Fibroblast of pulmonary artery (primary cell): ENCODE data around the gene OMA1.
"Not testable (repeated sequence)": the region's sequence is repeated elsewhere in the genome, so short reads cannot be mapped to it uniquely, and the experiment has no call there.

Experiments used
- DNase-seq: peaks from one replicate; pipeline ENCODE4 v3.0.0-alpha.2; 2010; ENCODE audit warnings: low read depth
- H3K4me3 ChIP-seq: replicated peaks from 2 replicates; pipeline ENCODE4 v1.5.1; 2011; ENCODE audit warnings: low read depth, mild to moderate bottlenecking, control low read depth, low read length, moderate library complexity
- TF ChIP-seq, protein P1 (sequence below): IDR thresholded peaks from 2 replicates; pipeline ENCODE4 v1.5.1; 2011; ENCODE audit warnings: mild to moderate bottlenecking, control low read depth, low read length, inconsistent platforms; ENCODE audit errors: missing control alignments

OMA1 gene

DNA sequence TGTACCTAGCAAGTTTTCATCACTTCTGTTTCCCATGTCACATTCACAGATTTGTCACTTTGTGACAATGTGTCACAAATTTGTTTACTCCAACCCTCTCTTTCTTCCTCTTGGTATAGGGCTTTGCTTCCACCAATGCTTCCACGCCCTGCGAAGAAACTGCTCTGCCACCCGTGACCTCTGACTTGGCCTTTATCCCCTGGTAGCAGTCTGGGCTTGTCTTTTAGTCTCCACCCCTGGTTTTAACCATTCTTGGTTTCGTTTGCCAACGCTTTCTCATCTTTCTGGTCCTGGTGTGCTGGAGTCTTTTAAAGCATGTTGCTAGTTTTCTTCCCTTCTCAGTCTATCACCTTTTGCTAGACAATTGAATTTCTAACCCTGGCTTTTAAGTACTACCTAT, 22.4 kb upstream of the OMA1 start:
- TF ChIP-seq, protein P1, sequence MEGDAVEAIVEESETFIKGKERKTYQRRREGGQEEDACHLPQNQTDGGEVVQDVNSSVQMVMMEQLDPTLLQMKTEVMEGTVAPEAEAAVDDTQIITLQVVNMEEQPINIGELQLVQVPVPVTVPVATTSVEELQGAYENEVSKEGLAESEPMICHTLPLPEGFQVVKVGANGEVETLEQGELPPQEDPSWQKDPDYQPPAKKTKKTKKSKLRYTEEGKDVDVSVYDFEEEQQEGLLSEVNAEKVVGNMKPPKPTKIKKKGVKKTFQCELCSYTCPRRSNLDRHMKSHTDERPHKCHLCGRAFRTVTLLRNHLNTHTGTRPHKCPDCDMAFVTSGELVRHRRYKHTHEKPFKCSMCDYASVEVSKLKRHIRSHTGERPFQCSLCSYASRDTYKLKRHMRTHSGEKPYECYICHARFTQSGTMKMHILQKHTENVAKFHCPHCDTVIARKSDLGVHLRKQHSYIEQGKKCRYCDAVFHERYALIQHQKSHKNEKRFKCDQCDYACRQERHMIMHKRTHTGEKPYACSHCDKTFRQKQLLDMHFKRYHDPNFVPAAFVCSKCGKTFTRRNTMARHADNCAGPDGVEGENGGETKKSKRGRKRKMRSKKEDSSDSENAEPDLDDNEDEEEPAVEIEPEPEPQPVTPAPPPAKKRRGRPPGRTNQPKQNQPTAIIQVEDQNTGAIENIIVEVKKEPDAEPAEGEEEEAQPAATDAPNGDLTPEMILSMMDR: no peak
- DNase-seq: no peak
- no peak overlapping the region for H3K4me3 ChIP-seq

DNA sequence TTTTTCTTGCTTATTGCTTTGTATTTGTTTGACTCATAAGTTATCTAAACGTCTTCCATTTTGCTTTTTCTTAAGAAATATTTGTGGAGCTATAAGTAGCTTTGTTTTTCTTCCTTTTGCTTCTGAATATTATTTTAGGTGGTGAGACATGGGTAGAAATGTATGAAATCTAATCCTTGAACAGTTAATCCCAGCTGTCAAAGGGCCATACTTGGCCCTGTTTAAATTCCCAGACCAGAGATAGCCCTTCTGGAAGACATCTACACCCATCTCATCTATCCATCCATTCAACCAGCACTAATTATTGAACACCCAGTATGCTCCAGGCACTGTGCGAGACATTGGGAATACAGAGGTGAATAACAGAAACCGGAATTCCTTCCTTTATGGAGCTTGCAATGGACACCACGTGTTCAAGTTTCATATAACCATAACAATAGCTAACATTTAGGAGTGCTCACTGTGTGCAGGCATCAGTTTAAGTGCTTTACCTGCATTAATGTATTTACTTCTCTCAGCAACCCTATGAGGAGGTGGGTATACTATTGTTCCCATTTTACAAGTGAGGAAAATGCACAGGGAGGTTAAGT, 21.8 kb upstream of the OMA1 start:
- TF ChIP-seq, protein P1: no peak
- H3K4me3 ChIP-seq: no peak overlapping the region
- no peak for DNase-seq

DNA sequence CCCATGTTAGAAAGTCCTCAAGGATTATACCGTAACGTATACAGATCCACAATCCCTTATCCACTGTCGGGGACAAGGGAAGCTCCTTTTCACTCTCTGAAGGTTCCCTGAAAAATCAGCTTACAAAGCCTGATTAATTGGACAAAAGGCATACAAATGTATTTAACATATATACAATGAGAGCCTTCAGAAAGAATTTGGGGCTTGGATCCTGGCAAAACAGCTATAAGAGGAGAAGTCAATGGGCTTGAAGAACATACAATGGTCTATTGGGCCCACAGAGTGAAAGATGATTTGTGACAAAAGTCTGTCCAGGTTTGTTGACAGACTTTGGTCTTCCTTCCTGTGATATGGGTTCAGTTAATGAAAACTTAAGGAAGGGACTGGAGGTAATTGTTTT, 19.8 kb upstream of the OMA1 start:
- no peak for DNase-seq
- TF ChIP-seq, protein P1: no peak
- no peak overlapping the region for H3K4me3 ChIP-seq

- not testable (repeated sequence) for H3K4me3 ChIP-seq, DNase-seq
These were observed 17.2 kb upstream of the OMA1 start for GRCh38 chr1:58563715-58564114.

DNA sequence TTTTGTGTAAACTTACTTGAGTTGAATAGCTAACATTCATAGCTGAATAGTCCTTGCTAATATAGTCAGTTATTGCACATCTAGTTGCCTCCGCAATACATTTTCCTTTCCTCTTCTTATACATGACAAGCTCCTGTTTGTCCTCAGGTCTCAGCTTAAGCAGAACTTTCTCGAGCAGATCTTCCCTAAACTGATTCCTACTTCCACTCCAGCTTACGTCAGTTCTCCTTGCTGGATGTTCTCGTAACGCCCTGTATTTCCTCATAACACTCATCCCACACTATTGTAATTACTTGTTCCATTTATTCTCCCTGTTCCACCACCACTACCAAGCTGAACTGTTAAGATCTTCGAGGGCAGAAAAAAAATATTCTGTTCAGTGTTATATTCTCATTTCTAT, 15.1 kb upstream of the OMA1 start:
- DNase-seq: no peak
- TF ChIP-seq, protein P1: no peak
- no peak overlapping the region for H3K4me3 ChIP-seq

GRCh38 chr1:58555393-58555792, 8.9 kb upstream of the OMA1 start:
- DNase-seq: no peak
- H3K4me3 ChIP-seq: no peak overlapping the region
- TF ChIP-seq, protein P1: no peak

DNA sequence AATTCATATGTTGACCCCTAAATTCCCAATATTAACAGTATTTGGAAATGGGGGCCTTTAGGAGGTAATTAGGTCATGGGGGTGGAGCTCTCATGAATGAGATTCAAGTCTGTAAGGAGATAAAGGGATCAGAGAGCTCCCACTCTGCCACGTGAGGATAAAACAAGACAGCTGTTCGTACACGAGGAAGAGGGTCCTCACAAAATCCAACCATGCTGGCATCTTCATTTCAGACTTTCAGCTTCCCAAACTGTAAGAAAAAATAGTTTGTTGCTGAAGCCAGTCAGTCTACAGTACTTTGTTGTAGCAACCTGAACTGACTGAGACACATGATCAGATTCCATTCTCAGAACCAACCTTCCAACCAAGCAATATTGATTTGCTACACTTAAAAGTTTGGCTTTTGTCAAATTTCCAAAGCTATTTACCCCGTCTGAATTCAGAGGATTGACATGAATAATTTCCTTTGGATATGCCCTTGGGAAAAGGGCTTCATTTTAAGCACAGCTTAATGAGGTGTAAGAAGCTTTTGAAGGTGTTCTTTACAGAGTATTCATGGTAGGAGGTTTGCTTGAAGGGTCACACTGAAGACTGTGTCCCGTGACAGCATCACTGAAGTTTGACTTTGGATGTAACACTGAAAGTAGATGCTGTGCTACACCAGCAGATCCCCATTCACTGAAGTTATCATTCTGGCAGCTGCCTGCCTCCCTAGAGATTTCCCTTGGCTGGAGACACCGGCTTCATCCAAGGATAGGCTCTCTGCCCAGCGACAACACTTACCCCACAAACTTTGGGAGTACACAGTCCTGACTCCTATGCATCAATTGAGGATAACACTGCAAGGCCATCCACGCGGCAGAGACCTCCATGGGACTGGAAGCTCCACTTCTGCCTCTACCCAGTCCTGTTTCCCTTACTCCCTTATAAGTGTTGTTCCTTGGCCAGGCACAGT, 4.9 kb upstream of the OMA1 start:
- H3K4me3 ChIP-seq: no peak overlapping the region
- TF ChIP-seq, protein P1: no peak
- no peak for DNase-seq

DNA sequence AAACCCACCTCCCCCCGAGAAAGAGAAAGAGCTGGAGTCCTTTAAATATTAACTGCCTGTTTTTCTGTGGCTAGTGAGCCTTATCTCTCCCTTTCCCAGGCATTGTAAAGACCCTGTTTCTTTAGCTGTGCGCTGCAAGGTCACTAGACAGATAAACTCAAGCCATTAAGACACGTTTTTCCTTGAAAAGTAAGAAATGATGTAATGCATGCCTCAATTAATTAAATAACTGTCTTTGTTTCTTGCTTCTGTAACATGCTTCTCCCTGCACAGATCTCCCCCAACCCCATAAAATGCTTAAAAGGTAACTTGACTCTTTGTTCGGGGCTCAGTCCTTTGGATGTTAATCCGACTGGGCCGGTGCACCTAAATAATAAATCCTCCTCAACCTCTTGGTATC, 2.8 kb upstream of the OMA1 start:
- H3K4me3 ChIP-seq, DNase-seq: not testable (repeated sequence)
